Neural progenitor cell (in vitro differentiated cells): ENCODE results near the gene ZNF850. TPM values are rescaled to one million over a fixed set of nuclear protein-coding genes. Genes with fewer than 3 reads are reported as not detected.
A peak's percentile ranks its signal among the peaks of the same experiment; 100 is the strongest.

ENCODE experiments used
- DNase-seq: peaks from one replicate; pipeline ENCODE4 v3.0.0-alpha.2; 2016; ENCODE audit warnings: low spot score
- H2AFZ ChIP-seq: fragments of 200-600 bp; sonication (generic); replicated peaks from 2 replicates; pipeline ENCODE4 v1.6.1; 2016; ENCODE audit warnings: antibody characterized with exemption
- H3F3A ChIP-seq: fragments of 200-600 bp; sonication (generic); 2 replicates; pipeline ENCODE4 v1.6.1; 2016; ENCODE audit warnings: antibody characterized with exemption, low read depth
- H3K27ac ChIP-seq: fragments of 200-600 bp; sonication (generic); 2 replicates; pipeline ENCODE4 v1.5.1; 2016; ENCODE audit warnings: mild to moderate bottlenecking
- H3K27me3 ChIP-seq: fragments of 200-600 bp; sonication (generic); 2 replicates; pipeline ENCODE4 v1.6.1; 2016; ENCODE audit warnings: mild to moderate bottlenecking, moderate library complexity
- H3K36me3 ChIP-seq: fragments of 200-600 bp; sonication (generic); 2 replicates; pipeline ENCODE4 v1.5.1; 2016
- H3K4me1 ChIP-seq: fragments of 200-600 bp; sonication (generic); 2 replicates; pipeline ENCODE4 v1.6.1; 2016; ENCODE audit warnings: mixed run types
- H3K4me2 ChIP-seq: fragments of 200-600 bp; sonication (generic); 2 replicates; pipeline ENCODE4 v1.6.1; 2016
- H3K4me3 ChIP-seq: fragments of 200-600 bp; sonication (generic); 2 replicates; pipeline ENCODE4 v1.5.1; 2016
- H3K79me2 ChIP-seq: fragments of 200-600 bp; sonication (generic); 2 replicates; pipeline ENCODE4 v1.6.1; 2016; ENCODE audit warnings: low read depth
- H3K9ac ChIP-seq: fragments of 200-600 bp; sonication (generic); 2 replicates; pipeline ENCODE4 v1.6.1; 2016
- H3K9me3 ChIP-seq: fragments of 200-600 bp; sonication (generic); 2 replicates; pipeline ENCODE4 v1.5.1; 2016; ENCODE audit warnings: low read depth
- H4K20me1 ChIP-seq: fragments of 200-600 bp; sonication (generic); 2 replicates; pipeline ENCODE4 v1.6.1; 2016; ENCODE audit warnings: low read depth
- H3K27ac Mint-ChIP-seq: 3 replicates; pipeline ENCODE4 v1.8.0; 2021; ENCODE audit warnings: mixed read lengths
- H3K27me3 Mint-ChIP-seq: 2 replicates; pipeline ENCODE4 v1.8.0; 2022; ENCODE audit warnings: low read depth, mild to moderate bottlenecking, inconsistent platforms, moderate library complexity, mixed read lengths; ENCODE audit not compliant: insufficient read depth
- H3K36me3 Mint-ChIP-seq: 3 replicates; pipeline ENCODE4 v1.8.0; 2021; ENCODE audit warnings: mixed read lengths
- H3K4me1 Mint-ChIP-seq: 3 replicates; pipeline ENCODE4 v1.8.0; 2021; ENCODE audit warnings: mixed read lengths
- H3K4me3 Mint-ChIP-seq: 3 replicates; pipeline ENCODE4 v1.8.0; 2021; ENCODE audit warnings: mild to moderate bottlenecking, moderate library complexity, mixed read lengths
- H3K9me3 Mint-ChIP-seq: 3 replicates; pipeline ENCODE4 v1.8.0; 2020; ENCODE audit warnings: mixed read lengths
- CTCF ChIP-seq: fragments of 200-600 bp; sonication (generic); IDR thresholded peaks from 2 replicates; pipeline ENCODE4 v1.5.1; 2017; ENCODE audit warnings: antibody characterized with exemption, mild to moderate bottlenecking
- EZH2 ChIP-seq: fragments of 200-600 bp; sonication (generic); IDR thresholded peaks from 2 replicates; pipeline ENCODE4 v1.6.1; 2017; ENCODE audit warnings: antibody characterized with exemption, mild to moderate bottlenecking, moderate library complexity
- EZH2phosphoT487 ChIP-seq: fragments of 200-600 bp; sonication (generic); IDR thresholded peaks from 2 replicates; pipeline ENCODE4 v1.6.1; 2017; ENCODE audit warnings: antibody characterized with exemption
- total RNA-seq: library from RNA; depleted of rRNA; stranded (reverse); fragments of >200 nt; gene quantifications from 2 replicates; pipeline ENCODE4 v1.2.3, GENCODE V29; 2015; ENCODE audit warnings: low replicate concordance

Gene ZNF850
- total RNA-seq, 1 donor from 2014 or later, result 25.5 TPM

- peaks cover 10% of the 10 kb centered on the region for H3K9me3 ChIP-seq
- H3K27ac Mint-ChIP-seq, result no peak overlapping the region
- peak overlapping the region; percentile 98 for H3K4me3 Mint-ChIP-seq
- peaks cover 15% of the 10 kb centered on the region for H3K36me3 ChIP-seq
- peaks cover 16% of the 10 kb centered on the region for H3K4me1 Mint-ChIP-seq
- no peaks in the 10 kb centered on the region for H3K27me3 ChIP-seq
- TF ChIP-seq EZH2phosphoT487 (no peak), CTCF (no peak), EZH2 (no peak)
- H2AFZ ChIP-seq, result no peak overlapping the region
- DNase-seq, result no peak
- H3K4me1 ChIP-seq, result peaks cover 7% of the 10 kb centered on the region
- H3K9ac ChIP-seq, result no peak overlapping the region
- H3K27me3 Mint-ChIP-seq, result peaks cover 20% of the 10 kb centered on the region
- peaks cover 53% of the 10 kb centered on the region for H3K36me3 Mint-ChIP-seq
- H3F3A ChIP-seq, result no peaks in the 10 kb centered on the region
- no peak overlapping the region for H3K27ac ChIP-seq
- peaks cover 64% of the 10 kb centered on the region for H3K9me3 Mint-ChIP-seq
- no peaks in the 10 kb centered on the region for H4K20me1 ChIP-seq
- peaks cover 34% of the 10 kb centered on the region for H3K79me2 ChIP-seq
- peak overlapping the region; percentile 93 for H3K4me3 ChIP-seq
- H3K4me2 ChIP-seq, result peak overlapping the region; percentile 82
These were observed 86.8 kb downstream of the ZNF850 start for GRCh38 chr19:36685835-36686234.

GRCh38 chr19:36679455-36679854 is 93.2 kb downstream of the ZNF850 start:
- Histone ChIP-seq H3F3A (no peaks in the 10 kb centered on the region), H3K27ac (no peak overlapping the region), H3K4me2 (no peak overlapping the region), H3K4me1 (no peaks in the 10 kb centered on the region), H3K36me3 (peaks cover 6% of the 10 kb centered on the region), H3K27me3 (no peaks in the 10 kb centered on the region), H3K4me3 (no peak overlapping the region), H2AFZ (no peak overlapping the region), H3K9ac (no peak overlapping the region), H3K9me3 (no peaks in the 10 kb centered on the region), H3K79me2 (peaks cover 8% of the 10 kb centered on the region), H4K20me1 (no peaks in the 10 kb centered on the region)
- no peak for DNase-seq
- no peak overlapping the region for H3K4me3 Mint-ChIP-seq
- no peak overlapping the region for H3K27ac Mint-ChIP-seq
- H3K36me3 Mint-ChIP-seq, result peaks cover 48% of the 10 kb centered on the region
- peaks cover 53% of the 10 kb centered on the region for H3K9me3 Mint-ChIP-seq
- TF ChIP-seq CTCF (no peak), EZH2phosphoT487 (no peak), EZH2 (no peak)
- H3K4me1 Mint-ChIP-seq, result no peaks in the 10 kb centered on the region
- peaks cover 8% of the 10 kb centered on the region for H3K27me3 Mint-ChIP-seq

- H3K4me3 Mint-ChIP-seq, result no peak overlapping the region
- no peak for TF ChIP-seq CTCF
- TF ChIP-seq EZH2phosphoT487, result no peak
- no peak for TF ChIP-seq EZH2
- no peak overlapping the region for H2AFZ ChIP-seq
- DNase-seq, result no peak
- no peak overlapping the region for H3K9ac ChIP-seq
- H3K27me3 ChIP-seq, result no peaks in the 10 kb centered on the region
- no peaks in the 10 kb centered on the region for H3K9me3 ChIP-seq
- no peak overlapping the region for H3K27ac ChIP-seq
- peaks cover 4% of the 10 kb centered on the region for H3K36me3 ChIP-seq
- no peaks in the 10 kb centered on the region for H3K4me1 Mint-ChIP-seq
- H4K20me1 ChIP-seq, result no peaks in the 10 kb centered on the region
- no peak overlapping the region for H3K27ac Mint-ChIP-seq
- H3F3A ChIP-seq, result no peaks in the 10 kb centered on the region
- H3K36me3 Mint-ChIP-seq, result peaks cover 45% of the 10 kb centered on the region
- peaks cover 67% of the 10 kb centered on the region for H3K9me3 Mint-ChIP-seq
- H3K4me2 ChIP-seq, result no peak overlapping the region
- no peaks in the 10 kb centered on the region for H3K4me1 ChIP-seq
- peaks cover 53% of the 10 kb centered on the region for H3K79me2 ChIP-seq
- H3K27me3 Mint-ChIP-seq, result peaks cover 3% of the 10 kb centered on the region
- H3K4me3 ChIP-seq, result no peak overlapping the region
These were observed 98.4 kb downstream of the ZNF850 start for GRCh38 chr19:36674201-36674600.
